Effector CD4-positive, alpha-beta T cell (primary cell): ENCODE data around the gene MSI2.

Experiments
- DNase-seq: peaks from one replicate; pipeline ENCODE4 v3.0.0-alpha.2; 2020

MSI2 gene

GRCh38 chr17:57324060-57324459, 67.7 kb downstream of the MSI2 start:
- DNase-seq, result no peak

- no peak for DNase-seq
Measured at GRCh38 chr17:57324631-57325030, 68.3 kb downstream of the MSI2 start.

GRCh38 chr17:57326336-57326735, 70.0 kb downstream of the MSI2 start:
- DNase-seq, result no peak

- DNase-seq, result no peak
Measured at GRCh38 chr17:57326764-57327163, 70.4 kb downstream of the MSI2 start.

- DNase-seq, result no peak
Measured at GRCh38 chr17:57327176-57327970, 71.0 kb downstream of the MSI2 start.

GRCh38 chr17:57328109-57328882, 72.0 kb downstream of the MSI2 start:
- no peak for DNase-seq

GRCh38 chr17:57329380-57330214, 73.3 kb downstream of the MSI2 start:
- no peak for DNase-seq

GRCh38 chr17:57330587-57330986, 74.3 kb downstream of the MSI2 start:
- DNase-seq, result no peak

- no peak for DNase-seq
Measured at GRCh38 chr17:57331423-57331822, 75.1 kb downstream of the MSI2 start.

GRCh38 chr17:57332501-57332900, 76.2 kb downstream of the MSI2 start:
- no peak for DNase-seq

GRCh38 chr17:57335195-57335792, 79.0 kb downstream of the MSI2 start:
- DNase-seq, result no peak

- no peak for DNase-seq
Measured at GRCh38 chr17:57337390-57337789, 81.1 kb downstream of the MSI2 start.

GRCh38 chr17:57338257-57338914, 82.1 kb downstream of the MSI2 start:
- no peak for DNase-seq

GRCh38 chr17:57340160-57340981, 84.0 kb downstream of the MSI2 start:
- no peak for DNase-seq

- no peak for DNase-seq
Measured at GRCh38 chr17:57341611-57342540, 85.6 kb downstream of the MSI2 start.

- no peak for DNase-seq
Measured at GRCh38 chr17:57342963-57343589, 86.8 kb downstream of the MSI2 start.

- no peak for DNase-seq
Measured at GRCh38 chr17:57343717-57344116, 87.4 kb downstream of the MSI2 start.

- DNase-seq, result no peak
Measured at GRCh38 chr17:57344261-57344660, 87.9 kb downstream of the MSI2 start.

GRCh38 chr17:57349541-57350247, 93.4 kb downstream of the MSI2 start:
- no peak for DNase-seq
